ENCODE measurements around the gene SGMS1. TPM values are rescaled to one million over a fixed set of nuclear protein-coding genes. Genes with fewer than 3 reads are reported as not detected.

The SGMS1 gene
- total RNA-seq, 1 experiment from 2014 or later, result 20.4 TPM

- no peaks in the 10 kb centered on the region for H4K20me1 ChIP-seq (ENCODE audit: control insufficient read depth, insufficient read depth, insufficient read length)
- H4K8ac ChIP-seq (replicated peaks; ENCODE audit: insufficient read length, low read depth, low read length), result no peak overlapping the region
- Mint-ChIP-seq H3K4me3 (no peak overlapping the region), H3K4me1 (peaks cover 24 to 26% of the 10 kb centered on the region in 2 experiments), H3K9me3 (no peaks in the 10 kb centered on the region), H3K27ac (no peak overlapping the region), H3K36me3 (ENCODE audit: insufficient read depth in 1 of 3, low read depth in 3 of 3) (peaks cover 0 to 3% (median 0%) of the 10 kb centered on the region in 3 experiments; a peak in 2 of 7 replicates), H3K27me3 (ENCODE audit: low read depth) (no peaks in the 10 kb centered on the region)
- H4K91ac ChIP-seq (ENCODE audit: insufficient read length, low read depth, low read length), result no peak overlapping the region
- no peak overlapping the region for H2BK5ac ChIP-seq (ENCODE audit: insufficient read length, low read length)
- H3K27me3 ChIP-seq (ENCODE audit: insufficient read depth, low read length), result no peaks in the 10 kb centered on the region
- no CpG with 5 or more reads among the region's 2 CpGs for WGBS (ENCODE audit: extremely low coverage, insufficient read length, low lambda C conversion rate)
- H3K4me1 ChIP-seq (ENCODE audit: insufficient read depth, low read length), result peaks cover 4% of the 10 kb centered on the region; the same call in 1 of the 2 replicates
- H3K9me3 ChIP-seq (ENCODE audit: control insufficient read depth, low read depth, low read length), result no peaks in the 10 kb centered on the region
- H3K18ac ChIP-seq (ENCODE audit: insufficient read length, low read depth, low read length), result no peak overlapping the region
- no peak overlapping the region for H2BK15ac ChIP-seq (ENCODE audit: low read depth, low read length)
- H3K4me2 ChIP-seq (ENCODE audit: insufficient read depth, insufficient read length, low read length), result no peak overlapping the region
- H3K23ac ChIP-seq (ENCODE audit: insufficient read length, low read depth, low read length), result no peak overlapping the region
- no peak overlapping the region for H4K5ac ChIP-seq (ENCODE audit: insufficient read length, low read depth, low read length)
- no peak overlapping the region for H2BK120ac ChIP-seq (ENCODE audit: low read depth, low read length, poor library complexity, severe bottlenecking)
- no peaks in the 10 kb centered on the region for H3K79me1 ChIP-seq (ENCODE audit: insufficient read depth, low read depth, low read length, poor library complexity, severe bottlenecking)
- H3K56ac ChIP-seq (ENCODE audit: insufficient read length, low read depth, low read length), result no peak overlapping the region
- TF ChIP-seq, protein P1, sequence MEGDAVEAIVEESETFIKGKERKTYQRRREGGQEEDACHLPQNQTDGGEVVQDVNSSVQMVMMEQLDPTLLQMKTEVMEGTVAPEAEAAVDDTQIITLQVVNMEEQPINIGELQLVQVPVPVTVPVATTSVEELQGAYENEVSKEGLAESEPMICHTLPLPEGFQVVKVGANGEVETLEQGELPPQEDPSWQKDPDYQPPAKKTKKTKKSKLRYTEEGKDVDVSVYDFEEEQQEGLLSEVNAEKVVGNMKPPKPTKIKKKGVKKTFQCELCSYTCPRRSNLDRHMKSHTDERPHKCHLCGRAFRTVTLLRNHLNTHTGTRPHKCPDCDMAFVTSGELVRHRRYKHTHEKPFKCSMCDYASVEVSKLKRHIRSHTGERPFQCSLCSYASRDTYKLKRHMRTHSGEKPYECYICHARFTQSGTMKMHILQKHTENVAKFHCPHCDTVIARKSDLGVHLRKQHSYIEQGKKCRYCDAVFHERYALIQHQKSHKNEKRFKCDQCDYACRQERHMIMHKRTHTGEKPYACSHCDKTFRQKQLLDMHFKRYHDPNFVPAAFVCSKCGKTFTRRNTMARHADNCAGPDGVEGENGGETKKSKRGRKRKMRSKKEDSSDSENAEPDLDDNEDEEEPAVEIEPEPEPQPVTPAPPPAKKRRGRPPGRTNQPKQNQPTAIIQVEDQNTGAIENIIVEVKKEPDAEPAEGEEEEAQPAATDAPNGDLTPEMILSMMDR (conservative IDR thresholded peaks at IDR 0.05), result no peak
- no peak overlapping the region for H2BK12ac ChIP-seq (ENCODE audit: insufficient read length, low read depth, low read length)
- no peak overlapping the region for H3K9ac ChIP-seq (ENCODE audit: extremely low read depth, insufficient read length, low read length)
- no peak for DNase-seq
- no peak overlapping the region for H2BK20ac ChIP-seq (ENCODE audit: low read depth, low read length, poor library complexity, severe bottlenecking)
- no peak overlapping the region for H3K27ac ChIP-seq (ENCODE audit: insufficient read length, low read depth, low read length)
- H2AFZ ChIP-seq (ENCODE audit: low read length), result no peak overlapping the region
- no peaks in the 10 kb centered on the region for H3K79me2 ChIP-seq (ENCODE audit: insufficient read depth, low read length)
- H3K14ac ChIP-seq (ENCODE audit: insufficient read depth, low read length), result no peak overlapping the region
- no peak overlapping the region for H3T11ph ChIP-seq (ENCODE audit: low read length)
- no peak overlapping the region for H2AK5ac ChIP-seq (ENCODE audit: insufficient read length, low read length)
- H3K23me2 ChIP-seq (ENCODE audit: insufficient read length, low read depth, low read length, poor library complexity, severe bottlenecking), result no peaks in the 10 kb centered on the region
- H3K4ac ChIP-seq (ENCODE audit: low read depth, low read length), result no peak overlapping the region
These were observed 122.3 kb downstream of the SGMS1 start for GRCh38 chr10:50501478-50501877.
